Measurements from ENCODE around the gene PLLP. TPM values are rescaled to one million over a fixed set of nuclear protein-coding genes. Genes with fewer than 3 reads are reported as not detected.

Gene PLLP
- total and polyA plus RNA-seq, 9 of the 15 experiments (the other 6 are each of a cell fraction or from before 2014, with no cell fraction given), result 0.09 to 0.96 (median 0.27) TPM

- TF ChIP-seq THRB (CRISPR knock-in tag; conservative IDR thresholded peaks at IDR 0.05) (0 out of 2 replicates have a peak, but pooled peaks have one; percentile 23), SREBF2 (CRISPR knock-in tag; IDR thresholded peaks at IDR 0.05) (no peak), ATF1 (CRISPR knock-in tag; IDR thresholded peaks at IDR 0.05) (no peak), ATF1 (tag; IDR thresholded peaks at IDR 0.05) (no peak; the same call in none of the 2 replicates), CBX2 (IDR thresholded peaks at IDR 0.05; ENCODE audit: insufficient read depth, low read length, poor library complexity, severe bottlenecking) (no peak), MCM3 (IDR thresholded peaks at IDR 0.05) (no peak), NR4A1 (CRISPR knock-in tag; IDR thresholded peaks at IDR 0.05) (no peak), NR4A1 (tag; IDR thresholded peaks at IDR 0.05) (no peak), NFYB (IDR thresholded peaks at IDR 0.05; ENCODE audit: extremely low read depth, insufficient read length) (no peak), SUPT5H (IDR thresholded peaks at IDR 0.05) (no peak), WHSC1 (IDR thresholded peaks at IDR 0.05; ENCODE audit: low read length) (no peak), ZBTB43 (CRISPR knock-in tag; IDR thresholded peaks at IDR 0.05) (0 out of 2 replicates have a peak, but pooled peaks have one; percentile 46), YBX1 (IDR thresholded peaks at IDR 0.05) (no peak), KLF10 (CRISPR knock-in tag; IDR thresholded peaks at IDR 0.05) (0 out of 2 replicates have a peak, but pooled peaks have one; percentile 38), ETS2 (tag; IDR thresholded peaks at IDR 0.05; ENCODE audit: borderline replicate concordance, poor library complexity, severe bottlenecking) (no peak), E4F1 (CRISPR knock-in tag; IDR thresholded peaks at IDR 0.05; ENCODE audit: borderline replicate concordance) (no peak), ZNF224 (CRISPR knock-in tag; IDR thresholded peaks at IDR 0.05) (peak; percentile 62; the same call in 1 of the 2 replicates), GTF2E2 (tag; IDR thresholded peaks at IDR 0.05) (no peak), ZNF436 (CRISPR knock-in tag; IDR thresholded peaks at IDR 0.05) (no peak)
- TF ChIP-seq, protein P1, sequence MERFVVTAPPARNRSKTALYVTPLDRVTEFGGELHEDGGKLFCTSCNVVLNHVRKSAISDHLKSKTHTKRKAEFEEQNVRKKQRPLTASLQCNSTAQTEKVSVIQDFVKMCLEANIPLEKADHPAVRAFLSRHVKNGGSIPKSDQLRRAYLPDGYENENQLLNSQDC (CRISPR knock-in tag; IDR thresholded peaks at IDR 0.05), result no peak
- TF ChIP-seq, protein P2, sequence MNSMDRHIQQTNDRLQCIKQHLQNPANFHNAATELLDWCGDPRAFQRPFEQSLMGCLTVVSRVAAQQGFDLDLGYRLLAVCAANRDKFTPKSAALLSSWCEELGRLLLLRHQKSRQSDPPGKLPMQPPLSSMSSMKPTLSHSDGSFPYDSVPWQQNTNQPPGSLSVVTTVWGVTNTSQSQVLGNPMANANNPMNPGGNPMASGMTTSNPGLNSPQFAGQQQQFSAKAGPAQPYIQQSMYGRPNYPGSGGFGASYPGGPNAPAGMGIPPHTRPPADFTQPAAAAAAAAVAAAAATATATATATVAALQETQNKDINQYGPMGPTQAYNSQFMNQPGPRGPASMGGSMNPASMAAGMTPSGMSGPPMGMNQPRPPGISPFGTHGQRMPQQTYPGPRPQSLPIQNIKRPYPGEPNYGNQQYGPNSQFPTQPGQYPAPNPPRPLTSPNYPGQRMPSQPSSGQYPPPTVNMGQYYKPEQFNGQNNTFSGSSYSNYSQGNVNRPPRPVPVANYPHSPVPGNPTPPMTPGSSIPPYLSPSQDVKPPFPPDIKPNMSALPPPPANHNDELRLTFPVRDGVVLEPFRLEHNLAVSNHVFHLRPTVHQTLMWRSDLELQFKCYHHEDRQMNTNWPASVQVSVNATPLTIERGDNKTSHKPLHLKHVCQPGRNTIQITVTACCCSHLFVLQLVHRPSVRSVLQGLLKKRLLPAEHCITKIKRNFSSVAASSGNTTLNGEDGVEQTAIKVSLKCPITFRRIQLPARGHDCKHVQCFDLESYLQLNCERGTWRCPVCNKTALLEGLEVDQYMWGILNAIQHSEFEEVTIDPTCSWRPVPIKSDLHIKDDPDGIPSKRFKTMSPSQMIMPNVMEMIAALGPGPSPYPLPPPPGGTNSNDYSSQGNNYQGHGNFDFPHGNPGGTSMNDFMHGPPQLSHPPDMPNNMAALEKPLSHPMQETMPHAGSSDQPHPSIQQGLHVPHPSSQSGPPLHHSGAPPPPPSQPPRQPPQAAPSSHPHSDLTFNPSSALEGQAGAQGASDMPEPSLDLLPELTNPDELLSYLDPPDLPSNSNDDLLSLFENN (IDR thresholded peaks at IDR 0.05; ENCODE audit: low read depth in 2 of 2, low read length in 2 of 2), result no peak
Observed at GRCh38 chr16:57299719-57300386, 15.4 kb upstream of the PLLP start (continued).

Measured in K562 (cell line).